Calu3 (cell line): ENCODE results near the gene CABLES2. TPM values are rescaled to one million over a fixed set of nuclear protein-coding genes. Genes with fewer than 3 reads are reported as not detected.
"Not testable (repeated sequence)": the region's sequence is repeated elsewhere in the genome, so short reads cannot be mapped to it uniquely, and the experiment has no call there.

Experiments
- BruUV-seq: library from RNA; stranded (reverse); fragments of 400-500 nt; replicated peaks from 2 replicates; lab custom pipeline; 2021; lab: Mats Ljungman, UMichigan
- CTCF ChIA-PET: fragments of 300-600 bp; sonication (Branson Sonifier 250); formaldehyde crosslinking; loops from one replicate; lab custom pipeline; 2022; ENCODE audit warnings: antibody characterized with exemption; lab: Charles Lee
- DNase-seq: peaks from one replicate; pipeline ENCODE4 v3.0.0; 2022
- H3K27ac Mint-ChIP-seq: one replicate; pipeline ENCODE4 v1.8.0; 2022; ENCODE audit warnings: mixed read lengths; ENCODE audit not compliant: unreplicated experiment
- H3K27me3 Mint-ChIP-seq: one replicate; pipeline ENCODE4 v1.8.0; 2022; ENCODE audit warnings: mixed read lengths; ENCODE audit not compliant: unreplicated experiment
- H3K36me3 Mint-ChIP-seq: one replicate; pipeline ENCODE4 v1.8.0; 2022; ENCODE audit warnings: mild to moderate bottlenecking, moderate library complexity, mixed read lengths; ENCODE audit not compliant: insufficient read depth, unreplicated experiment
- H3K4me1 Mint-ChIP-seq: one replicate; pipeline ENCODE4 v1.8.0; 2022; ENCODE audit warnings: mild to moderate bottlenecking, low read depth, mixed read lengths; ENCODE audit not compliant: unreplicated experiment
- H3K4me3 Mint-ChIP-seq: one replicate; pipeline ENCODE4 v1.8.0; 2022; ENCODE audit warnings: mild to moderate bottlenecking, low read depth, moderate library complexity, mixed read lengths; ENCODE audit not compliant: unreplicated experiment
- H3K9me3 Mint-ChIP-seq: one replicate; pipeline ENCODE4 v1.8.0; 2022; ENCODE audit warnings: low read depth, mixed read lengths; ENCODE audit not compliant: unreplicated experiment
- intact Hi-C: fragments of 100-400 bp; cut with micrococcal nuclease; formaldehyde crosslinking; loops from one replicate; pipeline ENCODE4 v1.10.0; 2022; ENCODE audit not compliant: unreplicated experiment
- total RNA-seq: library from RNA; stranded (reverse); gene quantifications from 2 replicates; pipeline ENCODE4 v1.2.3, GENCODE V29; 2022
- TF ChIP-seq, protein P1 (sequence below): fragments of 200-600 bp; IDR thresholded peaks from one replicate; pipeline ENCODE4 v1.8.0; 2022; ENCODE audit warnings: antibody characterized with exemption; ENCODE audit not compliant: unreplicated experiment

The CABLES2 gene
- total RNA-seq, 1 experiment from 2014 or later = 13.6 TPM

DNA sequence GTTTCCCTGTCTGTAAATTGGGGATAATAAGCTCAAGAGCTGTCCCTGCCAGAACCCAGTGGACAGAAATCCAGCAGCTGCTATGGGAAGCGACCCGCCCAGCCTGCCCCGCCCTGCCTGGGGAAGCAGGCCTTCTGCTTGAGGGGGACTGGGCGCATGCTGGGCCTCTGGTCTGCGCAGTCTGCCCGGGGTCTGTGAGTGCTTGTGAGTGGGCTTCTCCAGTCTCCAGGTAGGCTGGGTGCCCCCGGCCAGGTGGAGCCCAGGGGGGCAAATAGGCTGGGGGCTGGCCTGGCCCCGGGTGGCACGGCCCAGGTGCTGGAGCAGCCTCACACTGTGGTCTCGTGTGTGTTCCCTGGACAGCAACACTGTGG is 20.9 kb upstream of the CABLES2 start:
- Mint-ChIP-seq H3K27me3 (peaks cover 20% of the 10 kb centered on the region), H3K36me3 (peaks cover 24% of the 10 kb centered on the region), H3K9me3 (no peaks in the 10 kb centered on the region), H3K27ac (no peak overlapping the region), H3K4me1 (peaks cover 44% of the 10 kb centered on the region), H3K4me3 (peak overlapping the region; percentile 85)
- no peak for DNase-seq
- no TSS peak for BruUV-seq
- intact Hi-C loops = no loop called here
- CTCF ChIA-PET = interaction anchor here (0.7 to 3.0 kb wide), 4 partner anchors 14 to 189 kb away, joined by 3 to 11 read pairs (median 6); no protein-coding TSS in a partner anchor
- TF ChIP-seq, protein P1, sequence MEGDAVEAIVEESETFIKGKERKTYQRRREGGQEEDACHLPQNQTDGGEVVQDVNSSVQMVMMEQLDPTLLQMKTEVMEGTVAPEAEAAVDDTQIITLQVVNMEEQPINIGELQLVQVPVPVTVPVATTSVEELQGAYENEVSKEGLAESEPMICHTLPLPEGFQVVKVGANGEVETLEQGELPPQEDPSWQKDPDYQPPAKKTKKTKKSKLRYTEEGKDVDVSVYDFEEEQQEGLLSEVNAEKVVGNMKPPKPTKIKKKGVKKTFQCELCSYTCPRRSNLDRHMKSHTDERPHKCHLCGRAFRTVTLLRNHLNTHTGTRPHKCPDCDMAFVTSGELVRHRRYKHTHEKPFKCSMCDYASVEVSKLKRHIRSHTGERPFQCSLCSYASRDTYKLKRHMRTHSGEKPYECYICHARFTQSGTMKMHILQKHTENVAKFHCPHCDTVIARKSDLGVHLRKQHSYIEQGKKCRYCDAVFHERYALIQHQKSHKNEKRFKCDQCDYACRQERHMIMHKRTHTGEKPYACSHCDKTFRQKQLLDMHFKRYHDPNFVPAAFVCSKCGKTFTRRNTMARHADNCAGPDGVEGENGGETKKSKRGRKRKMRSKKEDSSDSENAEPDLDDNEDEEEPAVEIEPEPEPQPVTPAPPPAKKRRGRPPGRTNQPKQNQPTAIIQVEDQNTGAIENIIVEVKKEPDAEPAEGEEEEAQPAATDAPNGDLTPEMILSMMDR = no peak

DNA sequence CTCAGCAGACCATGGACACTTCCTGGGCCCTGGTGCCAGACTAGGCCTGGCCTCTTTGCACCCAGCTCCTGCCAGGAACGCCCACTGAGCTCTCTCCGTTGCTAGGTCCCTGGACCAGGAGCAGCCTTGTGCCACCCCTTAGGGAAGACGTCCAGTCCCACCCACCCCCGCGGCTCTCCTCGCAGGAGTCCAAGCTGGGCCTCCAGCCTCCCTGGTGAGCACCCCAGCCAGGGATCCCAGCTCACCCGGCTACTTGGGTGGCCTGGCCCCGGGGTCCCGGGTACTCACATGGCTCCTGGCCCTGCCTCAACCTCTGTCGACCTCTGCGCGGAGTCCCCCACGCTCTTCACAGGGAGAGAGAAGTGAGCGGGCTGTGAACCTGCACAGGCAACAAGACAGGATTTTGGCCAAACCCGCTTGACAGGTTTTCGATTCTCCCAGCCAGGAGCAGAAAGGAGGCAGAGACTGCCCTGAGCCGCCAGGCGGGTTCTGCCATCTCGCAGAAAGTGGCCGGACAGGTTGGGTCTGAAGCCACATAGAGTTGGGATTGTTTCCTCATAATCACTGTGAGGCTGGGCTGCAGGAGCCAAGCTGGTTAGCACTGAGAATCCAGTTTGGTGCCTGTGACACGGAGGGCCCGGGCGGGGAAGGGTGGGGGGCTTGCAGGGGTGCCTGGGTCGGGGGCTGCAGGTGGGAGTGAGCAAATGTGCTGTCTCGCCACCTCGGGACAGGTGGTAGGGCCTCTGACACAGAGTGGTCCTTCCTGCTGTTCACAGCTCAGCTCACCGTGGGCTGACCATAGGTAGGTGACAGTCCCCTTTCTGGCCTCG is 20.3 kb upstream of the CABLES2 start, which contains the start of gene RBBP8NL:
RBBP8NL (minus strand) TSS at position 368 of the 830 bp plus-strand sequence. CDS start 7,892 bp downstream, outside the sequence.
- Mint-ChIP-seq H3K27ac (peak within 1 kb of the TSS; percentile 89), H3K4me1 (peaks cover 44% of the 10 kb centered on the region), H3K4me3 (peak within 1 kb of the TSS; percentile 85), H3K27me3 (peaks cover 14% of the 10 kb centered on the region), H3K36me3 (peaks cover 24% of the 10 kb centered on the region), H3K9me3 (no peaks in the 10 kb centered on the region)
- peak; percentile 99 for DNase-seq
- intact Hi-C loops = loop anchor here (2.0 kb wide), 1 partner anchor 69 kb away; no protein-coding TSS in a partner anchor
- no TSS peak for BruUV-seq
- TF ChIP-seq, protein P1 = peak; percentile 69
- CTCF ChIA-PET = interaction anchor here (0.5 to 3.0 kb wide), 10 partner anchors 9 to 240 kb away, joined by 3 to 11 read pairs (median 4); no protein-coding TSS in a partner anchor

DNA sequence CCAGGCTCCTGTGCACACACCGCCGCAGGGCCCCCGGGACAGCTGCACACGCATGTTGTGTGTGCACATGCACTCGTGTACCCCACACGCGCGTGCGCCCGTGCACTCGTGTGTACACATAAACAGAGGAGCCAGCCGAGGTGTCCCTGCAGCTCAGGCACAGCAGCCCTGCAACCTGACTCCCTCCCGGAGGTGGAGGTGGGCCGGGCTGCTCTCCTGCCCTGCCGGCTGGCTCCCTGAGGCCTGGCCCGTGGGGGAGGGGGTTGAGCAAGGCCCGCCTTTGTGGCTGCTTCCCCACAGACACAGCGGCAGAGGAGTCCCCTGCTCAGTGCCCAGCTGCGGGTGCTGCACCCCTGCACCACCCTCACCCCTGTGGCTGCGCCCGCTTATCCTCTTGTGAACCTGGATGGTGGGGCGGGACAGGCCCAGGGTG is 19.6 kb upstream of the CABLES2 start:
- intact Hi-C loops = loop anchor here (2.0 kb wide), 1 partner anchor 70 kb away; no protein-coding TSS in a partner anchor
- H3K4me3 Mint-ChIP-seq = peak overlapping the region; percentile 85
- CTCF ChIA-PET = interaction anchor here (1.0 to 3.0 kb wide), 3 partner anchors 12 to 241 kb away, joined by 4 to 11 read pairs (median 6); no protein-coding TSS in a partner anchor
- H3K9me3 Mint-ChIP-seq = no peaks in the 10 kb centered on the region
- peak overlapping the region; percentile 89 for H3K27ac Mint-ChIP-seq
- peak; percentile 82 for DNase-seq
- peaks cover 24% of the 10 kb centered on the region for H3K36me3 Mint-ChIP-seq
- H3K4me1 Mint-ChIP-seq = peaks cover 43% of the 10 kb centered on the region
- H3K27me3 Mint-ChIP-seq = peaks cover 11% of the 10 kb centered on the region
- TF ChIP-seq, protein P1 = no peak
- no TSS peak for BruUV-seq

DNA sequence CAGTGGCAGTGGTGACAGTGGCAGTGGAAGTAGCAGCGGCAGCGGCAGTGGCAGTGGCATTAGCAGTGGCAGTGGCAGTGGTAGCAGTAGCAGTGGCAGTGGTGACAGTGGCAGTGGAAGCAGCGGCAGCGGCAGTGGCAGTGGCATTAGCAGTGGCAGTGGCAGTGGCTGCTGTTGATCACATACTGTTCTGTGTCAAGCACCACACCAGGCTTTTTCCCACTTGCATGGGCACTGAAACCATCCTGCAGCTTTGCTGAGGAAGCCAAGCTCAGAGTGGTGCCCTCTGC is 18.9 kb upstream of the CABLES2 start:
- Mint-ChIP-seq H3K4me3 (peak overlapping the region; percentile 85), H3K36me3 (peaks cover 27% of the 10 kb centered on the region), H3K4me1 (peaks cover 36% of the 10 kb centered on the region)
- DNase-seq, H3K27me3 Mint-ChIP-seq, H3K27ac Mint-ChIP-seq, BruUV-seq, H3K9me3 Mint-ChIP-seq: not testable (repeated sequence)
- CTCF ChIA-PET = interaction anchor here (1.0 kb wide), 1 partner anchor 74 kb away, joined by 3 read pairs; no protein-coding TSS in a partner anchor
- intact Hi-C loops = loop anchor here (2.0 kb wide), 1 partner anchor 71 kb away; no protein-coding TSS in a partner anchor
